MCF 10A (cell line): ENCODE data around the gene COQ7. TPM values are rescaled to one million over a fixed set of nuclear protein-coding genes. Genes with fewer than 3 reads are reported as not detected.

Source experiments
- Bru-seq: library from RNA; stranded (reverse); fragments of 400-500 nt; gene quantifications from one replicate; lab custom pipeline; 2021; lab: Mats Ljungman, UMichigan
- BruChase-seq, 2 experiments: library from RNA; stranded (reverse); fragments of 400-500 nt; gene quantifications; one replicate each; lab custom pipeline; 2021; lab: Mats Ljungman, UMichigan
- BruUV-seq: library from RNA; stranded (reverse); fragments of 400-500 nt; replicated peaks from 2 replicates; lab custom pipeline; 2021; lab: Mats Ljungman, UMichigan
- CTCF ChIA-PET: fragments of 300-600 bp; sonication (Branson Sonifier 250); formaldehyde crosslinking; extraction: SDS; loops from one replicate; lab custom pipeline; 2021; ENCODE audit warnings: antibody characterized with exemption, inconsistent platforms; lab: Yijun Ruan, JAX
- POLR2A ChIA-PET: fragments of 300-600, 350-650 bp; sonication (Branson Sonifier 250); formaldehyde crosslinking; extraction: SDS; loops from one replicate; lab custom pipeline; 2020; ENCODE audit warnings: antibody characterized with exemption, inconsistent platforms; lab: Yijun Ruan, JAX
- DNase-seq: peaks from one replicate; pipeline ENCODE4 v3.0.0-alpha.2; 2018; ENCODE audit not compliant: unreplicated experiment
- H3K27ac Mint-ChIP-seq: one replicate; pipeline ENCODE4 v1.8.0; 2022; ENCODE audit warnings: mild to moderate bottlenecking, low read depth, mixed read lengths; ENCODE audit not compliant: unreplicated experiment
- H3K27me3 Mint-ChIP-seq: one replicate; pipeline ENCODE4 v1.8.0; 2022; ENCODE audit warnings: mixed read lengths; ENCODE audit not compliant: insufficient read depth, unreplicated experiment
- H3K36me3 Mint-ChIP-seq: one replicate; pipeline ENCODE4 v1.8.0; 2022; ENCODE audit warnings: mild to moderate bottlenecking, moderate library complexity, mixed read lengths; ENCODE audit not compliant: insufficient read depth, unreplicated experiment
- H3K4me1 Mint-ChIP-seq: one replicate; pipeline ENCODE4 v1.8.0; 2022; ENCODE audit warnings: mixed read lengths; ENCODE audit not compliant: insufficient read depth, unreplicated experiment
- H3K4me3 Mint-ChIP-seq: one replicate; pipeline ENCODE4 v1.8.0; 2022; ENCODE audit warnings: mild to moderate bottlenecking, moderate library complexity, mixed read lengths; ENCODE audit not compliant: unreplicated experiment
- H3K9me3 Mint-ChIP-seq: one replicate; pipeline ENCODE4 v1.8.0; 2022; ENCODE audit warnings: mixed read lengths; ENCODE audit not compliant: unreplicated experiment
- CTCF ChIP-seq: fragments of 200-600 bp; IDR thresholded peaks from one replicate; pipeline ENCODE4 v1.8.0; 2022; ENCODE audit warnings: antibody characterized with exemption, mild to moderate bottlenecking; ENCODE audit not compliant: unreplicated experiment
- intact Hi-C: fragments of 100-400 bp; cut with micrococcal nuclease; formaldehyde crosslinking; loops from 2 replicates; pipeline ENCODE4 v1.14.1; 2022
- long read RNA-seq: library from polyadenylated mRNA; stranded (forward); transcript quantifications from one replicate; pipeline ENCODE4 v2.0.0, GENCODE V29; 2022
- total RNA-seq: library from RNA; stranded (reverse); gene quantifications from 2 replicates; pipeline ENCODE4 v1.2.3, GENCODE V29; 2022

COQ7 gene
- 19.0 and 21.4 TPM in 2 replicates for total RNA-seq
- percentile 62 among the genes with signal in this experiment for Bru-seq, nascent RNA
- BruChase-seq, experiment 1, labeled RNA remaining after a 6-hour chase: percentile 82 among the genes with signal in this experiment
- percentile 68 among the genes with signal in this experiment for BruChase-seq, experiment 2, labeled RNA remaining after a 2-hour chase
- long read RNA-seq, transcript COQ7-201 (6 exons, 2,657 nt): major isoform, 13 of 23 reads
- long read RNA-seq, partial matches to known transcripts: 1 of 23 reads
- long read RNA-seq, other reads (novel, unspliced or antisense): 6 of 23 reads

- H3K27ac Mint-ChIP-seq: peak within 1 kb of the TSS; percentile 99
Measured at GRCh38 chr16:19067349-19068236, at the start of gene COQ7. Gene COQ7 (plus strand): TSS chr16:19067614. CDS start chr16:19067665, 51 bp downstream.

GRCh38 chr16:19020689-19021088, 46.7 kb upstream of the COQ7 start:
- no peak for DNase-seq
- Mint-ChIP-seq H3K27ac (no peak overlapping the region), H3K27me3 (no peaks in the 10 kb centered on the region), H3K4me3 (no peak overlapping the region), H3K36me3 (peaks cover 8% of the 10 kb centered on the region), H3K9me3 (no peaks in the 10 kb centered on the region), H3K4me1 (no peaks in the 10 kb centered on the region)
- POLR2A ChIA-PET: interaction anchor here (1.2 kb wide), 1 partner anchor 9 kb away, joined by 3 read pairs; no protein-coding TSS in a partner anchor
- TF ChIP-seq CTCF: no peak
- BruUV-seq: no TSS peak
- intact Hi-C loops: no loop called here
- CTCF ChIA-PET: interaction anchor here (0.6 to 1.1 kb wide), 2 partner anchors 11 to 360 kb away, joined by 3 to 6 read pairs; no protein-coding TSS in a partner anchor

More at GRCh38 chr16:19067349-19068236, at the start of gene COQ7:
- POLR2A ChIA-PET: interaction anchor here (0.6 to 2.6 kb wide), 19 partner anchors 40 to 488 kb away, joined by 3 to 16 read pairs (median 5); partner anchors contain the start of genes CCP110, SMG1, TMC7 and VPS35L
- TF ChIP-seq CTCF: no peak
- Mint-ChIP-seq H3K9me3 (no peaks in the 10 kb centered on the region), H3K27me3 (no peaks in the 10 kb centered on the region), H3K4me3 (peak within 1 kb of the TSS; percentile 90), H3K36me3 (peaks cover 18% of the 10 kb centered on the region), H3K4me1 (peaks cover 12% of the 10 kb centered on the region)
- CTCF ChIA-PET: interaction anchor here (0.6 to 2.0 kb wide), 7 partner anchors 10 to 533 kb away, joined by 3 to 7 read pairs (median 4); partner anchors contain the start of gene TMC7
- BruUV-seq: TSS peak; percentile 68
- DNase-seq: peak; percentile 99
- intact Hi-C loops: loop anchor here (1.0 to 5.0 kb wide), 4 partner anchors 69 to 265 kb away; partner anchors contain the start of genes ARL6IP1, SMG1 and TMC7

GRCh38 chr16:19021747-19022146, 45.7 kb upstream of the COQ7 start:
- DNase-seq: no peak
- ChIA-PET CTCF (interaction anchor here (0.8 kb wide), 2 partner anchors 52 to 448 kb away, joined by 3 read pairs; no protein-coding TSS in a partner anchor), POLR2A (interaction anchor here (1.2 kb wide), 1 partner anchor 10 kb away, joined by 3 read pairs; no protein-coding TSS in a partner anchor)
- BruUV-seq: no TSS peak
- peaks cover 11% of the 10 kb centered on the region for H3K36me3 Mint-ChIP-seq
- intact Hi-C loops: no loop called here
- no peak for TF ChIP-seq CTCF
- H3K4me1 Mint-ChIP-seq: no peaks in the 10 kb centered on the region
- H3K9me3 Mint-ChIP-seq: no peaks in the 10 kb centered on the region
- H3K27ac Mint-ChIP-seq: no peak overlapping the region
- H3K27me3 Mint-ChIP-seq: no peaks in the 10 kb centered on the region
- H3K4me3 Mint-ChIP-seq: no peak overlapping the region
